ENCODE results near the gene GRIK2. TPM values are rescaled to one million over a fixed set of nuclear protein-coding genes. Genes with fewer than 3 reads are reported as not detected.
A peak's percentile ranks its signal among the peaks of the same experiment; 100 is the strongest.

GRIK2 gene
- total and polyA plus RNA-seq, 2 of the 4 experiments (the other 2 are of a cell fraction) = 8.2 to 15.2 TPM

GRCh38 chr6:101926149-101926925 is 532.8 kb downstream of the GRIK2 start:
- Histone ChIP-seq H3K27me3 (ENCODE audit: control insufficient read depth, insufficient read depth, low read length) (no peaks in the 10 kb centered on the region), H3K56ac (ENCODE audit: extremely low read depth, insufficient read depth, low read length) (no peak overlapping the region), H2BK20ac (ENCODE audit: low read depth, low read length) (no peak overlapping the region), H3K14ac (replicated peaks; ENCODE audit: low read depth, low read length) (no peak overlapping the region), H3K4me1 (ENCODE audit: control insufficient read depth, insufficient read depth, low read length) (no peaks in the 10 kb centered on the region), H3K9ac (ENCODE audit: low read depth, low read length) (no peak overlapping the region), H3K36me3 (ENCODE audit: control insufficient read depth, insufficient read depth, low read length) (no peaks in the 10 kb centered on the region), H3K9me3 (ENCODE audit: control insufficient read depth, insufficient read depth, low read length) (no peaks in the 10 kb centered on the region), H3K18ac (ENCODE audit: low read depth, low read length) (no peak overlapping the region), H2BK5ac (ENCODE audit: low read depth, low read length, poor library complexity, severe bottlenecking) (no peak overlapping the region), H2AFZ (replicated peaks; ENCODE audit: low read length, poor library complexity) (no peak overlapping the region), H4K5ac (ENCODE audit: low read depth, low read length) (no peak overlapping the region), H3K4ac (ENCODE audit: low read depth, low read length) (no peak overlapping the region), H3K4me2 (ENCODE audit: low read depth, low read length) (no peak overlapping the region), H4K20me1 (ENCODE audit: insufficient read depth, low read length) (no peaks in the 10 kb centered on the region), H3K9me1 (ENCODE audit: insufficient read depth, low read length) (no peaks in the 10 kb centered on the region), H4K8ac (ENCODE audit: low read depth in 2 of 2, low read length in 2 of 2) (no peak overlapping the region), H2AK9ac (replicated peaks; ENCODE audit: low read depth, low read length, poor library complexity) (no peak overlapping the region), H2AK5ac (ENCODE audit: low read depth, low read length) (no peak overlapping the region), H2BK120ac (ENCODE audit: low read depth, low read length) (no peak overlapping the region), H3K27ac (ENCODE audit: insufficient read depth, low read length) (no peak overlapping the region), H2BK15ac (ENCODE audit: low read depth, low read length) (no peak overlapping the region), H3K79me1 (ENCODE audit: low read depth in 1 of 2, low read length in 2 of 2) (no peaks in the 10 kb centered on the region), H3K4me3 (ENCODE audit: insufficient read depth, low read depth, low read length) (no peak overlapping the region), H4K91ac (ENCODE audit: insufficient read depth, low read depth, low read length) (no peak overlapping the region), H3K23ac (ENCODE audit: low read depth, low read length) (no peak overlapping the region)
- intact Hi-C loops (cut with micrococcal nuclease) (no loop called here), in situ Hi-C loops (cut with MboI; ENCODE audit: low sequenced_read_pairs) (no loop called here), dilution Hi-C loops (cut with HindIII; ENCODE audit: low sequenced_read_pairs, unreplicated experiment) (no loop called here)
- BruUV-seq (replicated peaks) = no TSS peak
- no CpG with 5 or more reads among the region's 7 CpGs for WGBS, 2 experiments (ENCODE audit: extremely low coverage in 2 of 2, insufficient read length in 1 of 2)
- ChIA-PET POLR2A (ENCODE audit: unreplicated experiment) (no interaction called here), CTCF (no interaction called here)
- no peak for TF ChIP-seq RFX5 (IDR thresholded peaks at IDR 0.05; ENCODE audit: low read depth, low read length)
- no peak for TF ChIP-seq MAZ (IDR thresholded peaks at IDR 0.05; ENCODE audit: borderline replicate concordance, low read depth, low read length)
- no peak for TF ChIP-seq CTCF (conservative IDR thresholded peaks at IDR 0.05; ENCODE audit: low read depth, low read length)
- TF ChIP-seq USF2 (IDR thresholded peaks at IDR 0.05; ENCODE audit: low read depth, low read length) = no peak
- ATAC-seq (ENCODE audit: low read depth) (no peak), DNase-seq (peak; percentile 25)

All from IMR-90 (cell line).